A549 (cell line): ENCODE results near the gene SLC1A4.

Experiments
- ATOH8 ChIP-seq: fragments of 250-450 bp; sonication (Bioruptor Pico); IDR thresholded peaks from 2 replicates; pipeline ENCODE4 v1.5.0; 2020; ENCODE audit warnings: low read depth, mild to moderate bottlenecking, moderate library complexity
- CBX2 ChIP-seq: fragments of 200-600 bp; sonication (generic); IDR thresholded peaks from 2 replicates; pipeline ENCODE4 v1.6.1; 2016; ENCODE audit warnings: low read depth, mild to moderate bottlenecking, borderline replicate concordance
- CEBPB ChIP-seq, 2 experiments: fragments of >200 bp in 1 of 2; sonication (Bioruptor Twin) in 1 of 2; formaldehyde crosslinking in 1 of 2; IDR thresholded peaks; 2 replicates each; pipeline ENCODE4 v1.6.1; 2012 to 2016
- CTCF ChIP-seq: fragments of >200 bp; sonication (Bioruptor Twin); formaldehyde crosslinking; IDR thresholded peaks from 3 replicates; pipeline ENCODE4 v1.5.1; 2016
- EHF ChIP-seq: fragments of 250-450 bp; sonication (Bioruptor Pico); IDR thresholded peaks from 2 replicates; pipeline ENCODE4 v1.5.0; 2020; ENCODE audit warnings: mild to moderate bottlenecking
- EHMT2 ChIP-seq: fragments of 200-600 bp; sonication (generic); IDR thresholded peaks from 2 replicates; pipeline ENCODE4 v1.6.1; 2016; ENCODE audit warnings: antibody characterized with exemption, low read depth, mild to moderate bottlenecking, moderate library complexity
- EP300 ChIP-seq, 2 experiments: fragments of >200 bp; sonication (Bioruptor Twin); formaldehyde crosslinking; IDR thresholded peaks; 2 replicates in 1 of 2; 3 replicates in 1 of 2; pipeline ENCODE4 v1.6.1; 2016 to 2017
- HDAC2 ChIP-seq: fragments of 200-600 bp; sonication (generic); IDR thresholded peaks from 2 replicates; pipeline ENCODE4 v1.6.1; 2016
- KDM5A ChIP-seq: fragments of 200-600 bp; sonication (generic); IDR thresholded peaks from 2 replicates; pipeline ENCODE4 v1.6.1; 2016; ENCODE audit warnings: antibody characterized with exemption, mild to moderate bottlenecking
- NR3C1 ChIP-seq: fragments of >200 bp; sonication (Bioruptor Twin); formaldehyde crosslinking; IDR thresholded peaks from 3 replicates; pipeline ENCODE4 v1.6.1; 2017
- POLR2A ChIP-seq: IDR thresholded peaks from 2 replicates; pipeline ENCODE4 v1.6.1; 2012; ENCODE audit warnings: mild to moderate bottlenecking, low read length
- RAD21 ChIP-seq, 2 experiments: fragments of >200 bp in 1 of 2; sonication (Bioruptor Twin) in 1 of 2; formaldehyde crosslinking in 1 of 2; IDR thresholded peaks in 1 of 2; conservative IDR thresholded peaks in 1 of 2; 2 replicates in 1 of 2; 3 replicates in 1 of 2; pipeline ENCODE4 v1.6.1; 2012 to 2018; ENCODE audit warnings: inconsistent platforms in 1 of 2
- REST ChIP-seq: fragments of 200-600 bp; sonication (generic); IDR thresholded peaks from 2 replicates; pipeline ENCODE4 v1.6.1; 2016; ENCODE audit warnings: antibody characterized with exemption, mild to moderate bottlenecking, moderate library complexity
- TP53 ChIP-seq: fragments of 250-450 bp; sonication (Bioruptor Pico); IDR thresholded peaks from 2 replicates; pipeline ENCODE4 v1.5.0; 2021; ENCODE audit warnings: mild to moderate bottlenecking, moderate library complexity

DNA sequence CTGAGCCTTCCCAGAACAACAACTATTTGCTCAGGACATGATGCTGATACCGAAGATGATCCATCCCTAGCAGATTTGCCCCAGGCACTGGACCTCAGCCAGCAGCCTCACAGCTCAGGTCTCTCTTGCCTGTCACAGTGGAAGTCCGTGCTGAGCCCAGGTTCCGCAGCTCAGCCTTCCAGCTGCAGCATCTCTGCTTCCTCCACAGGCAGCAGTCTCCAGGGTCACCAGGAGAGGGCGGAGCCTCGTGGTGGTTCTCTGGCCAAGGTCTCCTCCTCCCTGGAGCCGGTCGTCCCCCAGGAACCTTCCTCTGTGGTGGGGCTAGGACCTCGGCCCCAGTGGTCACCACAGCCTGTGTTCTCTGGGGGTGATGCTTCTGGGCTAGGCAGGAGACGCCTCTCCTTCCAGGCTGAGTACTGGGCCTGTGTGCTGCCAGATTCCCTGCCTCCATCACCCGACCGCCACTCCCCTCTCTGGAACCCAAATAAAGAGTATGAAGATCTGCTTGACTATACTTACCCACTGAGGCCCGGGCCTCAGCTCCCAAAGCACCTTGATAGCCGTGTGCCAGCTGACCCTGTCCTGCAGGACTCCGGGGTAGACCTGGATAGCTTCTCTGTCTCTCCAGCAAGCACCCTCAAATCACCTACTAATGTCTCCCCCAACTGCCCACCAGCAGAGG lies 82.4 kb downstream of the SLC1A4 start:
- no peak for TF ChIP-seq CTCF
- no peak for TF ChIP-seq REST
- TF ChIP-seq POLR2A = no peak
- TF ChIP-seq EP300 (IDR thresholded peaks at IDR 0.05) = no peak
- no peak for TF ChIP-seq HDAC2
- TF ChIP-seq CEBPB (IDR thresholded peaks at IDR 0.05) = no peak
- TF ChIP-seq CBX2 = no peak
- no peak for TF ChIP-seq NR3C1
- no peak for TF ChIP-seq ATOH8 (CRISPR knock-in tag)
- TF ChIP-seq TP53 (CRISPR knock-in tag) = no peak
- no peak for TF ChIP-seq EHMT2
- no peak for TF ChIP-seq EHF (CRISPR knock-in tag)
- TF ChIP-seq RAD21 (conservative IDR thresholded peaks at IDR 0.05 in 1 of 2, IDR thresholded peaks at IDR 0.05 in 1 of 2) = no peak
- TF ChIP-seq KDM5A = no peak
